Measurements from ENCODE around the gene LYRM4. TPM values are rescaled to one million over a fixed set of nuclear protein-coding genes. Genes with fewer than 3 reads are reported as not detected.

The LYRM4 gene
- total and polyA plus RNA-seq, 9 of the 15 experiments (the other 6 are each of a cell fraction or from before 2014, with no cell fraction given), result 24.2 to 69.4 (median 41.8) TPM

DNA sequence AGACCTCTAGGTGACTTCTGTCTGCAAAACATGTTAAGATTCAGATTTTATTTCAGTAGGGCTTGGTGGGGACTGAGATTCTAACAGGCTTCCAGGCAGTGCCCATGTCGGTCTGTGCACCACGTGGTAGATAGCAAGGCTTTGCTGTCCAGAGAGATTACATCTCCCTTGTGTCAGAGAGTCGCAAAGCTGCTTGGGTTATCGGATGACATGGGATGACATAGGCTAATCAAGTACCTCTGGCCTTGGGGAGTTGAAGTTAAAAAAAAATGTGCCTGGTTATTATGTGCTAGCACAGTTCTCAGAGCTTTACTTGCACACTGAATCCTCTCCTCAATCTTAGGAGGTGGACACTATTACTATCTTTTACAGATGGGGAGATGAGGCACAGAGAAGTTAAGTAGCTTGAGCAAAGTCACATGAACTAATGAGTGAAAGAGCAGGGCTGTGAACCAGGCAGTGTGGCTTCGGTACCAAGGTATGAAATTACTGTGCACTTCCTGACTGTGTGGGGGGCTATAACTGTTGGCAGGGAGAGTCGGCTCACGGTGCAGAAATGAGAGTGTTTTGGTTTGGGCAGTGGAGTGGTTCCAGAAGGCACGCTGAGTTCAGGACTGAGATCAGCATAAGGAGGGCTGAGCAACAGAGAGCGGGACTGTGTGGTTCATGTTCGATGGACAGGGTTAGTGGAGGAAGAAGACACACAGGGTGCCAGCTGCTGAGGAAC, 41.6 kb upstream of the LYRM4 start (continued):
- TF ChIP-seq, protein P1, sequence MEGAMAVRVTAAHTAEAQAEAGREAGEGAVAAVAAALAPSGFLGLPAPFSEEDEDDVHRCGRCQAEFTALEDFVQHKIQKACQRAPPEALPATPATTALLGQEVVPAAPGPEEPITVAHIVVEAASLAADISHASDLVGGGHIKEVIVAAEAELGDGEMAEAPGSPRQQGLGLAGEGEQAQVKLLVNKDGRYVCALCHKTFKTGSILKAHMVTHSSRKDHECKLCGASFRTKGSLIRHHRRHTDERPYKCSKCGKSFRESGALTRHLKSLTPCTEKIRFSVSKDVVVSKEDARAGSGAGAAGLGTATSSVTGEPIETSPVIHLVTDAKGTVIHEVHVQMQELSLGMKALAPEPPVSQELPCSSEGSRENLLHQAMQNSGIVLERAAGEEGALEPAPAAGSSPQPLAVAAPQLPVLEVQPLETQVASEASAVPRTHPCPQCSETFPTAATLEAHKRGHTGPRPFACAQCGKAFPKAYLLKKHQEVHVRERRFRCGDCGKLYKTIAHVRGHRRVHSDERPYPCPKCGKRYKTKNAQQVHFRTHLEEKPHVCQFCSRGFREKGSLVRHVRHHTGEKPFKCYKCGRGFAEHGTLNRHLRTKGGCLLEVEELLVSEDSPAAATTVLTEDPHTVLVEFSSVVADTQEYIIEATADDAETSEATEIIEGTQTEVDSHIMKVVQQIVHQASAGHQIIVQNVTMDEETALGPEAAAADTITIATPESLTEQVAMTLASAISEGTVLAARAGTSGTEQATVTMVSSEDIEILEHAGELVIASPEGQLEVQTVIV (CRISPR knock-in tag; IDR thresholded peaks at IDR 0.05; ENCODE audit: borderline replicate concordance), result no peak
- TF ChIP-seq RNF2 (IDR thresholded peaks at IDR 0.05) (0 out of 2 replicates have a peak, but pooled peaks have one; percentile 15), KDM5B (IDR thresholded peaks at IDR 0.05; ENCODE audit: insufficient replicate concordance, low read depth, low read length) (no peak), CREM (IDR thresholded peaks at IDR 0.05; ENCODE audit: low read depth) (peak; percentile 69; the same call in 1 of the 2 replicates), OTX1 (CRISPR knock-in tag; IDR thresholded peaks at IDR 0.05) (no peak), TRIM24 (IDR thresholded peaks at IDR 0.05) (no peak; a peak in 1 of 4 replicates), NFE2L1 (tag; IDR thresholded peaks at IDR 0.05; ENCODE audit: borderline replicate concordance, low read depth) (no peak), ELF4 (CRISPR knock-in tag; IDR thresholded peaks at IDR 0.05) (no peak), HES1 (IDR thresholded peaks at IDR 0.05; ENCODE audit: low read depth) (no peak), TAF7 (tag; IDR thresholded peaks at IDR 0.05) (no peak), EGR1 (conservative IDR thresholded peaks at IDR 0.05) (no peak), PRMT5 (CRISPR knock-in tag; IDR thresholded peaks at IDR 0.05) (no peak), GTF2E2 (tag; IDR thresholded peaks at IDR 0.05) (no peak), NCOA6 (IDR thresholded peaks at IDR 0.05) (no peak), ZNF24 (IDR thresholded peaks at IDR 0.05) (peak; percentile 43; the same call in 1 of the 2 replicates), HNRNPLL (IDR thresholded peaks at IDR 0.05; ENCODE audit: low read depth, low read length, poor library complexity, severe bottlenecking) (no peak), SIN3B (IDR thresholded peaks at IDR 0.05; ENCODE audit: low read depth) (no peak), ZNF263 (CRISPR knock-in tag; IDR thresholded peaks at IDR 0.05; ENCODE audit: borderline replicate concordance) (no peak), RUNX1 (IDR thresholded peaks at IDR 0.05; ENCODE audit: low read depth) (no peak), NFE2 (IDR thresholded peaks at IDR 0.05; ENCODE audit: low read depth) (peak; percentile 72), MEIS2 (IDR thresholded peaks at IDR 0.05; ENCODE audit: partially characterized antibody) (peak; percentile 65)
- TF ChIP-seq, protein P2, sequence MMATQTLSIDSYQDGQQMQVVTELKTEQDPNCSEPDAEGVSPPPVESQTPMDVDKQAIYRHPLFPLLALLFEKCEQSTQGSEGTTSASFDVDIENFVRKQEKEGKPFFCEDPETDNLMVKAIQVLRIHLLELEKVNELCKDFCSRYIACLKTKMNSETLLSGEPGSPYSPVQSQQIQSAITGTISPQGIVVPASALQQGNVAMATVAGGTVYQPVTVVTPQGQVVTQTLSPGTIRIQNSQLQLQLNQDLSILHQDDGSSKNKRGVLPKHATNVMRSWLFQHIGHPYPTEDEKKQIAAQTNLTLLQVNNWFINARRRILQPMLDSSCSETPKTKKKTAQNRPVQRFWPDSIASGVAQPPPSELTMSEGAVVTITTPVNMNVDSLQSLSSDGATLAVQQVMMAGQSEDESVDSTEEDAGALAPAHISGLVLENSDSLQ (IDR thresholded peaks at IDR 0.05), result peak; percentile 79
- TF ChIP-seq, protein P3, sequence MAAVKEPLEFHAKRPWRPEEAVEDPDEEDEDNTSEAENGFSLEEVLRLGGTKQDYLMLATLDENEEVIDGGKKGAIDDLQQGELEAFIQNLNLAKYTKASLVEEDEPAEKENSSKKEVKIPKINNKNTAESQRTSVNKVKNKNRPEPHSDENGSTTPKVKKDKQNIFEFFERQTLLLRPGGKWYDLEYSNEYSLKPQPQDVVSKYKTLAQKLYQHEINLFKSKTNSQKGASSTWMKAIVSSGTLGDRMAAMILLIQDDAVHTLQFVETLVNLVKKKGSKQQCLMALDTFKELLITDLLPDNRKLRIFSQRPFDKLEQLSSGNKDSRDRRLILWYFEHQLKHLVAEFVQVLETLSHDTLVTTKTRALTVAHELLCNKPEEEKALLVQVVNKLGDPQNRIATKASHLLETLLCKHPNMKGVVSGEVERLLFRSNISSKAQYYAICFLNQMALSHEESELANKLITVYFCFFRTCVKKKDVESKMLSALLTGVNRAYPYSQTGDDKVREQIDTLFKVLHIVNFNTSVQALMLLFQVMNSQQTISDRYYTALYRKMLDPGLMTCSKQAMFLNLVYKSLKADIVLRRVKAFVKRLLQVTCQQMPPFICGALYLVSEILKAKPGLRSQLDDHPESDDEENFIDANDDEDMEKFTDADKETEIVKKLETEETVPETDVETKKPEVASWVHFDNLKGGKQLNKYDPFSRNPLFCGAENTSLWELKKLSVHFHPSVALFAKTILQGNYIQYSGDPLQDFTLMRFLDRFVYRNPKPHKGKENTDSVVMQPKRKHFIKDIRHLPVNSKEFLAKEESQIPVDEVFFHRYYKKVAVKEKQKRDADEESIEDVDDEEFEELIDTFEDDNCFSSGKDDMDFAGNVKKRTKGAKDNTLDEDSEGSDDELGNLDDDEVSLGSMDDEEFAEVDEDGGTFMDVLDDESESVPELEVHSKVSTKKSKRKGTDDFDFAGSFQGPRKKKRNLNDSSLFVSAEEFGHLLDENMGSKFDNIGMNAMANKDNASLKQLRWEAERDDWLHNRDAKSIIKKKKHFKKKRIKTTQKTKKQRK (IDR thresholded peaks at IDR 0.05; ENCODE audit: borderline replicate concordance, low read depth, low read length), result no peak

Data from K562 (cell line).